Measurements from ENCODE around the gene KIRREL3. TPM values are rescaled to one million over a fixed set of nuclear protein-coding genes. Genes with fewer than 3 reads are reported as not detected.

The KIRREL3 gene
- total and polyA plus RNA-seq, 8 donors, result 0.06 to 1.1 (median 0.26) TPM; not detected in 2

- no peaks in the 10 kb centered on the region for H3K27me3 ChIP-seq
- H3K4me1 ChIP-seq, result peaks cover 0 to 12% (median 6%) of the 10 kb centered on the region in 3 donors
- intact Hi-C loops (cut with DNase I), result no loop called here
- H3K27ac ChIP-seq, result no peak overlapping the region
- no peaks in the 10 kb centered on the region for H3K9me3 ChIP-seq
- DNase-seq, result no peak
- no peaks in the 10 kb centered on the region for H3K36me3 ChIP-seq
- H3K4me3 ChIP-seq, result no peak overlapping the region
- no peak for FAIRE-seq
- WGBS, 2 donors, result 64 to 88% methylated on average over 6 of the region's 6 CpGs
- TF ChIP-seq, protein P1, sequence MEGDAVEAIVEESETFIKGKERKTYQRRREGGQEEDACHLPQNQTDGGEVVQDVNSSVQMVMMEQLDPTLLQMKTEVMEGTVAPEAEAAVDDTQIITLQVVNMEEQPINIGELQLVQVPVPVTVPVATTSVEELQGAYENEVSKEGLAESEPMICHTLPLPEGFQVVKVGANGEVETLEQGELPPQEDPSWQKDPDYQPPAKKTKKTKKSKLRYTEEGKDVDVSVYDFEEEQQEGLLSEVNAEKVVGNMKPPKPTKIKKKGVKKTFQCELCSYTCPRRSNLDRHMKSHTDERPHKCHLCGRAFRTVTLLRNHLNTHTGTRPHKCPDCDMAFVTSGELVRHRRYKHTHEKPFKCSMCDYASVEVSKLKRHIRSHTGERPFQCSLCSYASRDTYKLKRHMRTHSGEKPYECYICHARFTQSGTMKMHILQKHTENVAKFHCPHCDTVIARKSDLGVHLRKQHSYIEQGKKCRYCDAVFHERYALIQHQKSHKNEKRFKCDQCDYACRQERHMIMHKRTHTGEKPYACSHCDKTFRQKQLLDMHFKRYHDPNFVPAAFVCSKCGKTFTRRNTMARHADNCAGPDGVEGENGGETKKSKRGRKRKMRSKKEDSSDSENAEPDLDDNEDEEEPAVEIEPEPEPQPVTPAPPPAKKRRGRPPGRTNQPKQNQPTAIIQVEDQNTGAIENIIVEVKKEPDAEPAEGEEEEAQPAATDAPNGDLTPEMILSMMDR (IDR thresholded peaks at IDR 0.05), result no peak
- no peak for ATAC-seq
These were observed 588.6 kb downstream of the KIRREL3 start for GRCh38 chr11:126411971-126412381.

- no peak for FAIRE-seq
- no peak for ATAC-seq
These were observed 589.9 kb downstream of the KIRREL3 start for GRCh38 chr11:126410649-126411048.

GRCh38 chr11:126409620-126409985 lies 591.0 kb downstream of the KIRREL3 start:
- Histone ChIP-seq H3K36me3 (no peaks in the 10 kb centered on the region), H3K27me3 (no peaks in the 10 kb centered on the region), H3K27ac (no peak overlapping the region), H3K4me3 (no peak overlapping the region), H3K4me1 (no peaks in the 10 kb centered on the region), H3K9me3 (no peaks in the 10 kb centered on the region)
- ATAC-seq, result no peak
- no peak for DNase-seq
- intact Hi-C loops (cut with DNase I), result no loop called here
- FAIRE-seq, result no peak
- TF ChIP-seq, protein P1 (IDR thresholded peaks at IDR 0.05), result no peak
- WGBS, 2 donors, result 71 to 73% methylated on average over 3 of the region's 3 CpGs

More at GRCh38 chr11:126410649-126411048, 589.9 kb downstream of the KIRREL3 start:
- Histone ChIP-seq H3K27ac (no peak overlapping the region), H3K4me1 (peaks cover 0 to 3% (median 0%) of the 10 kb centered on the region in 3 donors), H3K9me3 (no peaks in the 10 kb centered on the region), H3K36me3 (no peaks in the 10 kb centered on the region), H3K27me3 (no peaks in the 10 kb centered on the region), H3K4me3 (no peak overlapping the region)
- WGBS, 2 donors, result 63 to 68% methylated on average over 6 of the region's 6 CpGs
- DNase-seq, result no peak
- TF ChIP-seq, protein P1 (IDR thresholded peaks at IDR 0.05), result no peak
- intact Hi-C loops (cut with DNase I), result no loop called here

GRCh38 chr11:126408901-126409619 lies 591.5 kb downstream of the KIRREL3 start:
- FAIRE-seq (no peak), DNase-seq (no peak), ATAC-seq (no peak)
- WGBS, 2 donors, result 90 to 94% methylated on average over 12 of the region's 12 CpGs
- Histone ChIP-seq H3K27ac (no peak overlapping the region), H3K4me3 (no peak overlapping the region), H3K4me1 (no peaks in the 10 kb centered on the region), H3K36me3 (no peaks in the 10 kb centered on the region), H3K9me3 (no peaks in the 10 kb centered on the region), H3K27me3 (no peaks in the 10 kb centered on the region)
- TF ChIP-seq, protein P1 (IDR thresholded peaks at IDR 0.05), result no peak
- intact Hi-C loops (cut with DNase I), result no loop called here

- ATAC-seq (no peak), DNase-seq (no peak), FAIRE-seq (no peak)
- 80 to 94% methylated on average over 12 of the region's 12 CpGs for WGBS, 2 donors
- Histone ChIP-seq H3K4me3 (no peak overlapping the region), H3K4me1 (no peaks in the 10 kb centered on the region), H3K36me3 (no peaks in the 10 kb centered on the region), H3K27ac (no peak overlapping the region), H3K9me3 (no peaks in the 10 kb centered on the region), H3K27me3 (no peaks in the 10 kb centered on the region)
- intact Hi-C loops (cut with DNase I), result no loop called here
- TF ChIP-seq, protein P1 (IDR thresholded peaks at IDR 0.05), result no peak
These were observed 592.1 kb downstream of the KIRREL3 start for GRCh38 chr11:126408496-126408895.

Data from pancreas (tissue), 10 donors.